ENCODE results near the gene SLC39A6.

DNA sequence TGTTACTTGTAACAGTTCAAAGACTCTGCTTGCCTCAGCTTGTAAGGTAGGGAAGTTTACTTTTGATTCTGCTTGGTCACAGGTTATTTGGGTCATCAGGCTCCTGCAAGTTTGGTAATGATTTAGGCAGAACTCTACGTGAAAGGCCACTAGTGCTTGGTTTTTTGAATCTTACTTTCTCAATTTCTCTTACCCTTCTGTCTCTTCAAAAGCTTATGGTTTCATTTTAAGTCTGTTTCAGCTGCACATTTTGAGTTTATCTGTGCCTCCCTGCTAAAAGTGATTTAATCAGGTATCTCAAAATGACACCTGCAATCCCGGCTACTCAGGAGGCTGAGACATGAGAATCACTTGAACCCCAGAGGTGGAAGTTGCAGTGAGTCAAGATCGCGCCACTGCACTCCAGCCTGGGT is 31.8 kb upstream of the SLC39A6 start:
- TF ChIP-seq, protein P1, sequence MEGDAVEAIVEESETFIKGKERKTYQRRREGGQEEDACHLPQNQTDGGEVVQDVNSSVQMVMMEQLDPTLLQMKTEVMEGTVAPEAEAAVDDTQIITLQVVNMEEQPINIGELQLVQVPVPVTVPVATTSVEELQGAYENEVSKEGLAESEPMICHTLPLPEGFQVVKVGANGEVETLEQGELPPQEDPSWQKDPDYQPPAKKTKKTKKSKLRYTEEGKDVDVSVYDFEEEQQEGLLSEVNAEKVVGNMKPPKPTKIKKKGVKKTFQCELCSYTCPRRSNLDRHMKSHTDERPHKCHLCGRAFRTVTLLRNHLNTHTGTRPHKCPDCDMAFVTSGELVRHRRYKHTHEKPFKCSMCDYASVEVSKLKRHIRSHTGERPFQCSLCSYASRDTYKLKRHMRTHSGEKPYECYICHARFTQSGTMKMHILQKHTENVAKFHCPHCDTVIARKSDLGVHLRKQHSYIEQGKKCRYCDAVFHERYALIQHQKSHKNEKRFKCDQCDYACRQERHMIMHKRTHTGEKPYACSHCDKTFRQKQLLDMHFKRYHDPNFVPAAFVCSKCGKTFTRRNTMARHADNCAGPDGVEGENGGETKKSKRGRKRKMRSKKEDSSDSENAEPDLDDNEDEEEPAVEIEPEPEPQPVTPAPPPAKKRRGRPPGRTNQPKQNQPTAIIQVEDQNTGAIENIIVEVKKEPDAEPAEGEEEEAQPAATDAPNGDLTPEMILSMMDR (optimal IDR thresholded peaks at IDR 0.05 in 1 of 3, IDR thresholded peaks at IDR 0.05 in 1 of 3, conservative IDR thresholded peaks at IDR 0.05 in 1 of 3; ENCODE audit: extremely low read depth in 1 of 3, insufficient read depth in 2 of 3, low read length in 3 of 3), result no peak
- TF ChIP-seq EZH2 (IDR thresholded peaks at IDR 0.05; ENCODE audit: low read length), result no peak
